ENCODE data around the gene SLC35F1.
A peak's percentile ranks its signal among the peaks of the same experiment; 100 is the strongest.

Gene SLC35F1

GRCh38 chr6:118171852-118172251 lies 264.8 kb downstream of the SLC35F1 start (continued):
- TF ChIP-seq, protein P1, sequence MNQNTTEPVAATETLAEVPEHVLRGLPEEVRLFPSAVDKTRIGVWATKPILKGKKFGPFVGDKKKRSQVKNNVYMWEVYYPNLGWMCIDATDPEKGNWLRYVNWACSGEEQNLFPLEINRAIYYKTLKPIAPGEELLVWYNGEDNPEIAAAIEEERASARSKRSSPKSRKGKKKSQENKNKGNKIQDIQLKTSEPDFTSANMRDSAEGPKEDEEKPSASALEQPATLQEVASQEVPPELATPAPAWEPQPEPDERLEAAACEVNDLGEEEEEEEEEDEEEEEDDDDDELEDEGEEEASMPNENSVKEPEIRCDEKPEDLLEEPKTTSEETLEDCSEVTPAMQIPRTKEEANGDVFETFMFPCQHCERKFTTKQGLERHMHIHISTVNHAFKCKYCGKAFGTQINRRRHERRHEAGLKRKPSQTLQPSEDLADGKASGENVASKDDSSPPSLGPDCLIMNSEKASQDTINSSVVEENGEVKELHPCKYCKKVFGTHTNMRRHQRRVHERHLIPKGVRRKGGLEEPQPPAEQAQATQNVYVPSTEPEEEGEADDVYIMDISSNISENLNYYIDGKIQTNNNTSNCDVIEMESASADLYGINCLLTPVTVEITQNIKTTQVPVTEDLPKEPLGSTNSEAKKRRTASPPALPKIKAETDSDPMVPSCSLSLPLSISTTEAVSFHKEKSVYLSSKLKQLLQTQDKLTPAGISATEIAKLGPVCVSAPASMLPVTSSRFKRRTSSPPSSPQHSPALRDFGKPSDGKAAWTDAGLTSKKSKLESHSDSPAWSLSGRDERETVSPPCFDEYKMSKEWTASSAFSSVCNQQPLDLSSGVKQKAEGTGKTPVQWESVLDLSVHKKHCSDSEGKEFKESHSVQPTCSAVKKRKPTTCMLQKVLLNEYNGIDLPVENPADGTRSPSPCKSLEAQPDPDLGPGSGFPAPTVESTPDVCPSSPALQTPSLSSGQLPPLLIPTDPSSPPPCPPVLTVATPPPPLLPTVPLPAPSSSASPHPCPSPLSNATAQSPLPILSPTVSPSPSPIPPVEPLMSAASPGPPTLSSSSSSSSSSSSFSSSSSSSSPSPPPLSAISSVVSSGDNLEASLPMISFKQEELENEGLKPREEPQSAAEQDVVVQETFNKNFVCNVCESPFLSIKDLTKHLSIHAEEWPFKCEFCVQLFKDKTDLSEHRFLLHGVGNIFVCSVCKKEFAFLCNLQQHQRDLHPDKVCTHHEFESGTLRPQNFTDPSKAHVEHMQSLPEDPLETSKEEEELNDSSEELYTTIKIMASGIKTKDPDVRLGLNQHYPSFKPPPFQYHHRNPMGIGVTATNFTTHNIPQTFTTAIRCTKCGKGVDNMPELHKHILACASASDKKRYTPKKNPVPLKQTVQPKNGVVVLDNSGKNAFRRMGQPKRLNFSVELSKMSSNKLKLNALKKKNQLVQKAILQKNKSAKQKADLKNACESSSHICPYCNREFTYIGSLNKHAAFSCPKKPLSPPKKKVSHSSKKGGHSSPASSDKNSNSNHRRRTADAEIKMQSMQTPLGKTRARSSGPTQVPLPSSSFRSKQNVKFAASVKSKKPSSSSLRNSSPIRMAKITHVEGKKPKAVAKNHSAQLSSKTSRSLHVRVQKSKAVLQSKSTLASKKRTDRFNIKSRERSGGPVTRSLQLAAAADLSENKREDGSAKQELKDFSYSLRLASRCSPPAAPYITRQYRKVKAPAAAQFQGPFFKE (tag by site-specific recombination; IDR thresholded peaks at IDR 0.05; ENCODE audit: borderline replicate concordance), result no peak
- peak; percentile 72 for TF ChIP-seq ZNF629 (tag by site-specific recombination; IDR thresholded peaks at IDR 0.05)
- TF ChIP-seq ZNF585B (tag by site-specific recombination; IDR thresholded peaks at IDR 0.05), result no peak
- no peak for TF ChIP-seq ZNF350 (tag by site-specific recombination; IDR thresholded peaks at IDR 0.05)
- no peak for TF ChIP-seq ZFP41 (tag by site-specific recombination; IDR thresholded peaks at IDR 0.05; ENCODE audit: borderline replicate concordance)
- TF ChIP-seq FEZF1 (tag by site-specific recombination; IDR thresholded peaks at IDR 0.05), result peak; percentile 66
- no peak for TF ChIP-seq ZSCAN16 (tag by site-specific recombination; IDR thresholded peaks at IDR 0.05)
- TF ChIP-seq ZNF416 (tag by site-specific recombination; IDR thresholded peaks at IDR 0.05), result no peak
- 0 out of 2 replicates have a peak, but pooled peaks have one; percentile 54 for TF ChIP-seq BCL11A (tag by site-specific recombination; IDR thresholded peaks at IDR 0.05; ENCODE audit: low read depth)
- peak; percentile 45; the same call in 1 of the 2 replicates for TF ChIP-seq IKZF3 (tag by site-specific recombination; IDR thresholded peaks at IDR 0.05)
- no peak for TF ChIP-seq KLF9 (tag by site-specific recombination; IDR thresholded peaks at IDR 0.05; ENCODE audit: low read depth)
- TF ChIP-seq ZNF747 (tag by site-specific recombination; IDR thresholded peaks at IDR 0.05), result no peak
- TF ChIP-seq ZNF24 (tag by site-specific recombination; IDR thresholded peaks at IDR 0.05), result no peak
- TF ChIP-seq ZFHX2 (tag by site-specific recombination; conservative IDR thresholded peaks at IDR 0.05), result no peak
- no peak for TF ChIP-seq ZNF626 (tag by site-specific recombination; IDR thresholded peaks at IDR 0.05)
- TF ChIP-seq ZNF571 (tag by site-specific recombination; IDR thresholded peaks at IDR 0.05), result no peak
- no peak for TF ChIP-seq ZNF423 (tag by site-specific recombination; IDR thresholded peaks at IDR 0.05)
- no peak for TF ChIP-seq ZNF514 (tag by site-specific recombination; IDR thresholded peaks at IDR 0.05)
- no peak for TF ChIP-seq GLI4 (tag by site-specific recombination; IDR thresholded peaks at IDR 0.05)

GRCh38 chr6:118174071-118174470 lies 267.0 kb downstream of the SLC35F1 start:
- no peaks in the 10 kb centered on the region for H3K4me1 ChIP-seq (ENCODE audit: control insufficient read depth, insufficient read depth, low read length)
- H3K9me3 ChIP-seq (ENCODE audit: control insufficient read depth, insufficient read depth, low read depth, low read length), result no peaks in the 10 kb centered on the region
- H3K36me3 ChIP-seq (ENCODE audit: control insufficient read depth in 2 of 2, insufficient read depth in 1 of 2, low read length in 2 of 2), result no peaks in the 10 kb centered on the region
- no peak overlapping the region for H3K27ac ChIP-seq (ENCODE audit: extremely low read depth, low read depth, low read length)
- ChIA-PET CTCF (no interaction called here), POLR2A (no interaction called here)
- no peak for TF ChIP-seq PRDM1 (tag by site-specific recombination; IDR thresholded peaks at IDR 0.05)
- TF ChIP-seq SETDB1 (IDR thresholded peaks at IDR 0.05; ENCODE audit: insufficient read length, low read length), result peak; percentile 89
- peak; percentile 58; the same call in 1 of the 2 replicates for TF ChIP-seq TRIM28 (IDR thresholded peaks at IDR 0.05; ENCODE audit: borderline replicate concordance, low read length)
- H3K4me3 ChIP-seq (ENCODE audit: low read depth, low read length), result no peak overlapping the region
